T47D (cell line): ENCODE measurements around the gene ZNF341.

Experiments
- DNase-seq, 2 experiments: peaks; one replicate each; pipeline versions ENCODE4 v3.0.0 to v3.0.0-alpha.2; 2011 to 2012; ENCODE audit warnings: low read depth in 1 of 2, low spot score in 1 of 2
- JUND ChIP-seq: IDR thresholded peaks from 2 replicates; pipeline ENCODE4 v1.6.1; 2012; ENCODE audit warnings: low read depth
- in situ Hi-C: cut with HindIII; loops from 2 replicates; pipeline ENCODE4 v1.10.0; 2016; ENCODE audit warnings: low sequenced_read_pairs, low pct_unique_long_range_greater_than_20kb

The ZNF341 gene

GRCh38 chr20:33731693-33732165, at the start of gene ZNF341:
Gene ZNF341 (plus strand): TSS chr20:33731996. CDS start chr20:33732022, 26 bp downstream.
- in situ Hi-C loops, result no loop called here
- no peak for TF ChIP-seq JUND
- no peak for DNase-seq

- no peak for TF ChIP-seq JUND
- in situ Hi-C loops, result no loop called here
- no peak for DNase-seq
Observed at GRCh38 chr20:33684533-33685327, 47.1 kb upstream of the ZNF341 start.

DNA sequence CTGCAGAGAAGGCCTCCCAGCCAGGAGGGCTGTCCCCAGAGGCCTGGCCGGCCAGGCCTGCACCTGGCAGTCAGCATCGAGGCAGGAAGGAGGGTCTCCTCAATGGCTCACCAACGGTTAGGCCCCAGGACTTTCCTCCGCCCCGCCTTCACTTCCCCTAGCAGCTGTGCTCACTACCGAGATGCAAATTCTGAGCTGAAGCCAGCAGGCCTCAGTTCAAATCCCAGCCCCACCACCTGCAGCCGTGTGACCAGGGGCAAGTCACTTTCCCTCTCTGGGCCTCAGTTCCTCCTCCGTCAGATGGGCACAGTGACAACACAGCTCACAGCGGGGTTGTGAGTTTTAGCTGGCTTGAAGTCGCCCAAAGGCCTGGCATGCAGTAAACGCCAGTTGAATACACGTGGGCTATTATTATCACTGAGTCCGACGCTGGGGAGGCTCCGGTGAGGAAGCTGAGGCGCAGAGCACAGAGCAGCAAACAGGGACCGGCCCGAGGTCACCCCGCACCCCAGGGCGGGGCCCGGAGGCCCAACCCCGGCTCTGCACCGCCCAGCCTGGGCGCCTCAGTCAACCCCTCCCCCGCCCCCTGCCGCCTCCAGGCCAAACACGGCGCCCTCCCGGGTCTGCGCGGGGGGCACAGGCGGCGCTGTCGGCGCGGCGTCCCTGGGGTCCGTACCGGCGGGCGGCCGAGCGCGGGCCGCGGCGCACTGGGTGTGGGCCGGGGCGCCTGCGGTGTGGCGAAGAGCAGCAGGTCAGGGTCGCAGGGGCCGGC, 46.3 kb upstream of the ZNF341 start:
- peak in 1 of 2 experiments; percentile 63 for DNase-seq
- no peak for TF ChIP-seq JUND
- in situ Hi-C loops, result no loop called here

GRCh38 chr20:33686100-33686983, 45.5 kb upstream of the ZNF341 start, which contains the start of gene E2F1:
Gene E2F1 (minus strand): TSS chr20:33686385. CDS start chr20:33686264, 121 bp downstream.
- DNase-seq, result peak; percentile 98 to 100
- in situ Hi-C loops, result no loop called here
- TF ChIP-seq JUND, result no peak

GRCh38 chr20:33686984-33687366, 44.8 kb upstream of the ZNF341 start:
- DNase-seq, result no peak
- TF ChIP-seq JUND, result no peak
- in situ Hi-C loops, result no loop called here

- no peak for TF ChIP-seq JUND
- in situ Hi-C loops, result no loop called here
- DNase-seq, result no peak
Observed at GRCh38 chr20:33687370-33687915, 44.4 kb upstream of the ZNF341 start.

DNA sequence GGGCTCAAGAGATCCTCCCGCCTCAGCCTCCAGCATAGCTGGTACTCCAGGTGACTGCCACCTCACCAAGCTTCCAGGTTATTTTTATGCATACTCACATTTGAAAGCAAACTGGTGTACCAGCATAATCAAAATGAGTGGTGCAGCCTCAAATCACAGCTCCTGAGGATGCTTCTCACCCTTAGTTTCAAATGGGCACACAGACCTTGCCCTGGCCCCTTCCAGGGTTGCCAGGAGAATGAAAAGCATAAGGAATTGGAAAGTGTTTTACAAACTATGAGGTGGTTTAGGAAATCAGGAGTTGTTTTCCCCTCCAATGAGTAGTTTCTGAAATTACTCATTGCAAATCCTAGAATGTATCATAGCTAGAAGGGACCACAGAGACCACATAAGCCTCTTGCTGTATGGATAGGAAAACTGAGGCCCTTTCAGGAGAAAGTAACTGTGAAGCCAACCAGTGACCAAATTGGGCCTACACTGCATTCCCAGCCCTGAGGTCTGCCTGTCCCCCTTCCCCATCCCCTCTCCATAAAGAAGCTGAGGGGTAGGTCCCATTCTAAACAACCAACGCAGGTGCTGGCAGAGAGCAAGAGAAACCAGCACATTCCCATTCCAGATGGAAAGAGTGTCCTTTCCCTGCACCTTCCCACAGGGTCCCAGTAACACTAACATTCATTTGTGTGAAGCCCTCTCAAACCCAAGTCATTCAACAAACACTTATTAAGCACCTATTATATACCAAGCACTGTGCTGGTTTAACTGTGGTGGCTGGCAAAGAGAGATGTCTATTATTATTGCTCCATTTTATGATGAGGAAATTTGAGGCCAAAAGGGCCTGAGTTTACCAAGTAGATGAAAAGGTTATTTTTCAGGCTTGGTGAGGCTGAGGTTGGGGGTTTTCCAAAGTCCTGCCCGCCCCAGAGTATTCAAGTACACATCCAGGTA, 43.5 kb upstream of the ZNF341 start:
- DNase-seq, result no peak
- in situ Hi-C loops, result no loop called here
- no peak for TF ChIP-seq JUND

DNA sequence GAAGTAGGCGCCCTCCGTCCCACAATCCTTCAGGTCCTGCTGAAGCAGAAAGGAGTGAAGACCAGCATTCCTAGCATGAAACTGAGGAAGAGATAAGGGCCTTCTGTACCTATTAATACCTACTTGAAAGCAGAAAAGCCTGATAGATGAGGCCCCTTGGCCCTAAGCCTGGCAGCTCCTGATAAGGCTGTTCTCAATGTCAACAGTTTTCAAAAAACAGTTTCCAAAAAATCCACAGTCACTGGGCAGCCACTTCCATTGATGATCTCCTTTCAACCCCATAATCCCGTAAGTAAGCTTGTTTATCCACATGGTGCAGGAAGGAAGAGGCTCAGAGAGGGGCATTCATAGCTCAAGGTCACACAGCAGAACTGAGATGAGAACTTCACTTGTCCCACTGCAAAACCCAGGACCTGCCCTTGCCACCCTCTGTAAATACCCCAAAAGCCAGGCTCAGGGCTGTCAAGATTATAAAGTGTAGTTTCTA, 42.8 kb upstream of the ZNF341 start:
- DNase-seq, result no peak
- in situ Hi-C loops, result no loop called here
- no peak for TF ChIP-seq JUND

- in situ Hi-C loops, result no loop called here
- DNase-seq, result no peak
- no peak for TF ChIP-seq JUND
Observed at GRCh38 chr20:33689493-33689892, 42.3 kb upstream of the ZNF341 start.

GRCh38 chr20:33689973-33690372, 41.8 kb upstream of the ZNF341 start:
- no peak for TF ChIP-seq JUND
- in situ Hi-C loops, result no loop called here
- no peak for DNase-seq

DNA sequence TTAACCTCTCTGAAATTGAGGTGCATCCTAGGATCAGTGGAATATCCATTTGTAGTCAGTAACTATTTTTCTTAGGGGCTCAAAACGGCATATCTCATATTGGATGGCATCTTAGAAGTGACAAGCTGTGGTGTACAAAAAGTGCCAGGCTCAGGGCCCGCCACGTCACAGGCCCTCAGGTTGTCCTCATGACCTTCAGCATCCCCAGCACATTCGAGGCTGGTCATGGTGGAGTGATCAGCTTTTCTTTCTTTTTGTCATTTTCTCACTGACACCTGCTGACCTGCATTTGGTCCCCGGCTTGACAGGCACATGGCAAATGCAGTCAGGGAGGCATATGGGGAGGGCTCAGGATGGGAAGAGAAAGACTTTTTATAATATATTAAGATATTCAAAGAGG, 38.5 kb upstream of the ZNF341 start:
- in situ Hi-C loops, result no loop called here
- no peak for TF ChIP-seq JUND
- no peak for DNase-seq
